Common myeloid progenitor, CD34-positive (primary cell): Measurements from ENCODE around the gene ARHGEF5. TPM values are rescaled to one million over a fixed set of nuclear protein-coding genes. Genes with fewer than 3 reads are reported as not detected.
"Not testable (repeated sequence)": the region's sequence is repeated elsewhere in the genome, so short reads cannot be mapped to it uniquely, and the experiment has no call there.

Source experiments
- CTCF ChIA-PET: fragments of 350-600 bp; sonication (Branson Sonifier 250); formaldehyde crosslinking; loops from one replicate; lab custom pipeline; 2021; ENCODE audit warnings: antibody characterized with exemption; lab: Charles Lee
- POLR2A ChIA-PET: fragments of 350-600 bp; sonication (Branson Sonifier 250); formaldehyde crosslinking; loops from one replicate; lab custom pipeline; 2021; ENCODE audit warnings: antibody characterized with exemption; lab: Charles Lee
- DNase-seq, 3 donors: peaks; one replicate each; pipeline versions ENCODE4 v3.0.0 to v3.0.0-alpha.2; 2013
- H3K27ac ChIP-seq, 2 experiments: 1 replicate in 1 of 2; 2 replicates in 1 of 2; pipeline ENCODE4 v1.7.0; 2013; ENCODE audit warnings: inconsistent platforms in 2 of 2, low read length in 2 of 2, mild to moderate bottlenecking in 2 of 2, low read depth in 1 of 2, moderate library complexity in 1 of 2; ENCODE audit not compliant: severe bottlenecking in 2 of 2, insufficient read depth in 1 of 2, poor library complexity in 1 of 2
- H3K27me3 ChIP-seq, 5 experiments: replicated peaks in 2 of 5; 1 replicate in 3 of 5; 2 replicates in 2 of 5; pipeline versions ENCODE4 v1.6.1 to v1.7.0; 2013; ENCODE audit warnings: low read length in 4 of 5, mild to moderate bottlenecking in 2 of 5, moderate library complexity in 2 of 5, inconsistent platforms in 1 of 5; ENCODE audit not compliant: insufficient read depth in 5 of 5, control insufficient read depth in 4 of 5
- H3K36me3 ChIP-seq, 4 experiments: 1 replicate in 2 of 4; 2 replicates in 2 of 4; pipeline versions ENCODE4 v1.6.1 to v1.7.0; 2013; ENCODE audit warnings: low read length in 3 of 4, control low read depth in 1 of 4, mild to moderate bottlenecking in 1 of 4; ENCODE audit not compliant: control insufficient read depth in 4 of 4, insufficient read depth in 4 of 4
- H3K4me1 ChIP-seq, 4 experiments: 1 replicate in 3 of 4; 2 replicates in 1 of 4; pipeline versions ENCODE4 v1.6.1 to v1.7.1; 2013; ENCODE audit warnings: low read length in 3 of 4, mild to moderate bottlenecking in 3 of 4, control low read depth in 1 of 4, inconsistent platforms in 1 of 4, moderate library complexity in 1 of 4; ENCODE audit not compliant: control insufficient read depth in 4 of 4, insufficient read depth in 4 of 4; ENCODE audit errors: control extremely low read depth in 1 of 4
- H3K4me3 ChIP-seq, 7 experiments: 1 replicate in 4 of 7; 2 replicates in 3 of 7; pipeline versions ENCODE4 v1.5.1 to v1.7.0; 2013; ENCODE audit warnings: mild to moderate bottlenecking in 7 of 7, low read length in 6 of 7, moderate library complexity in 6 of 7, inconsistent platforms in 2 of 7, low read depth in 2 of 7, control low read depth in 1 of 7; ENCODE audit not compliant: insufficient read depth in 4 of 7, control insufficient read depth in 1 of 7; ENCODE audit errors: extremely low read depth in 1 of 7
- H3K9me3 ChIP-seq, 5 experiments: 1 replicate in 4 of 5; 2 replicates in 1 of 5; pipeline versions ENCODE4 v1.6.1 to v1.7.1; 2013; ENCODE audit warnings: low read length in 4 of 5, mild to moderate bottlenecking in 2 of 5, inconsistent platforms in 1 of 5, low read depth in 1 of 5, moderate library complexity in 1 of 5; ENCODE audit not compliant: control insufficient read depth in 4 of 5, insufficient read depth in 2 of 5; ENCODE audit errors: control extremely low read depth in 1 of 5
- WGBS: methylation state at CpG from one replicate; pipeline ENCODE4 v1.1.5; 2013; ENCODE audit not compliant: insufficient coverage; 5-methylcytosine and 5-hydroxymethylcytosine counted together
- polyA plus RNA-seq: library from polyadenylated mRNA; unstranded; fragments of 120-200 nt; gene quantifications from one replicate; pipeline ENCODE4 v1.2.1, GENCODE V29; 2013

The ARHGEF5 gene
- polyA plus RNA-seq, result 8.5 TPM

- H3K36me3 ChIP-seq, DNase-seq, CTCF ChIA-PET, POLR2A ChIA-PET, H3K9me3 ChIP-seq, H3K4me1 ChIP-seq, H3K27ac ChIP-seq, H3K4me3 ChIP-seq, H3K27me3 ChIP-seq: not testable (repeated sequence)
- no CpG with 5 or more reads among the region's 50 CpGs for WGBS
Measured at GRCh38 chr7:144355176-144355822, at the start of gene ARHGEF5. TSS of gene ARHGEF5 (plus strand) at chr7:144355402. CDS start at chr7:144362670, 7,268 bp downstream.

GRCh38 chr7:144309702-144310101 lies 45.5 kb upstream of the ARHGEF5 start:
- H3K27me3 ChIP-seq, H3K9me3 ChIP-seq, POLR2A ChIA-PET, H3K27ac ChIP-seq, CTCF ChIA-PET, H3K36me3 ChIP-seq, DNase-seq, H3K4me3 ChIP-seq, H3K4me1 ChIP-seq: not testable (repeated sequence)
- WGBS, result no CpG with 5 or more reads among the region's 2 CpGs

DNA sequence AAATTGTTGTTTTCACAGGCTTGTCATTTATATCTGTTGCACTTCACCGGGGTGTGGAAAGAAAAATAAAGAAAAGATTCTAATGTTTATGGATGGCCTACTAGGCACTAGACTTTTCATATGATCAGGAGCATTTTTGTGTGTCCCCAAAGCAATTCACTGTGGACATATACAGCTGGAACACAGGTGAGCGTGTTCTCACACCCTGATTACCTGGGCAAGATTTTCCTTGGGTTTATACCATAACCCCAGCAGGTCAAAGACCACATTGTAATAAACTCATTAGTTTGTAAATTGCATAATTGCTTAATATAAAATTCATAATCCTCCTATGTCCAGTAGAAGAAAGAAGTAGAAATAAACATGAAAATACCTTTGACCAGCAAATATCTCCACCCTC lies 44.0 kb upstream of the ARHGEF5 start:
- no CpG with 5 or more reads among the region's 2 CpGs for WGBS

DNA sequence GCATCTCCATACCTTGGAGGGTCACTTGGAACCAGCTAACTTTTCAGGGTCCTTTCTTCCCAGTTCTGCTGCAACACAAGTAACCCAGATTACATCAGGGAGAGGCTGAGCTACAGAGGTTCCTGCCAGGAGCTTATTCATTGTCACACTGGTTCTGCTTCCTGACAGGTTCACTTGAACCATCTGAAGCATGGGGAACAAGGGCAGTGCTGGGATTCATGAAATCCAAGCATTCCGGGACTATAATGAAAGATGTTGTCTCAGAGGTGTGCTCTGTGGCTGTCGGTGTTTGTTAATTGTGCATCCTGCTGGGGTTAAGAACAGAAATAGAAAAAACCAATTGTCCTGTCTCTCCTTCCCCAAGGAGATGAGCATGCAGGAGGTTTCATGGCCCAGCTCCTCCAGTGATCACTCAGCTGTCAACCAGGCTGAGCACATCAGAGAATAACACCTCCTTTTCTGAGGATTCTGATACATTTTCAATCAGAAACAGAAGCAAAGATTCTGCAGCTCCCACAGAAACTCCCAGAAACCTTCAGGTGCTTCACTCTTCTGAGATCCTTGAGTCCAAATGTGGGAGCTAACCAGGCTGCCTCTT lies 43.2 kb upstream of the ARHGEF5 start, which contains the start of gene OR2A1:
Gene OR2A1 (plus strand): TSS at position 548 of the 598 bp plus-strand sequence. CDS start 5,706 bp downstream, outside the sequence.
- H3K4me1 ChIP-seq, POLR2A ChIA-PET, H3K27ac ChIP-seq, H3K9me3 ChIP-seq, H3K4me3 ChIP-seq, DNase-seq, CTCF ChIA-PET, H3K36me3 ChIP-seq, H3K27me3 ChIP-seq: not testable (repeated sequence)
- no CpG with 5 or more reads among the region's 2 CpGs for WGBS

More for the DNA sequence above, 44.0 kb upstream of the ARHGEF5 start:
- H3K27ac ChIP-seq, POLR2A ChIA-PET, CTCF ChIA-PET, H3K9me3 ChIP-seq, H3K36me3 ChIP-seq, DNase-seq, H3K27me3 ChIP-seq, H3K4me1 ChIP-seq, H3K4me3 ChIP-seq: not testable (repeated sequence)

DNA sequence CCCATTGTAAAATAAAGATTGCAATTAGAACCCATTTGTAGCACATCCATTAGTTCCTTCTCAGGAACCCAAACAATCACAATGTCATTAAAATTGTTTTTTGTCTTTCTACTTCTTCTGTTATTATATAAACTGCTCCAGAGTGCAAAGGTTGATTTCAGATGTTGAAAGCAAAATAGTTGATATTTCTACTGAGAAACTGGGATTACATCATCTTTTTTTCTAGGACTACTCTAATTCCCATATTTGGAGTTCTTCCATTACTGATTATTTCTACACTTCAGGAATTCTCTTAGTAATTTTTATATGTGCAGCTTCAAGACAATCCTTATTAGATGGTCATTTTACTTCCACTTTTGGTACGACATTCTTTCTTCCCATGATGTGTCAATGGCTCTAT lies 37.7 kb upstream of the ARHGEF5 start:
- H3K4me1 ChIP-seq, DNase-seq, POLR2A ChIA-PET, H3K27ac ChIP-seq, H3K4me3 ChIP-seq, H3K27me3 ChIP-seq, H3K9me3 ChIP-seq, CTCF ChIA-PET, H3K36me3 ChIP-seq: not testable (repeated sequence)
- no CpG with 5 or more reads among the region's 1 CpG for WGBS

DNA sequence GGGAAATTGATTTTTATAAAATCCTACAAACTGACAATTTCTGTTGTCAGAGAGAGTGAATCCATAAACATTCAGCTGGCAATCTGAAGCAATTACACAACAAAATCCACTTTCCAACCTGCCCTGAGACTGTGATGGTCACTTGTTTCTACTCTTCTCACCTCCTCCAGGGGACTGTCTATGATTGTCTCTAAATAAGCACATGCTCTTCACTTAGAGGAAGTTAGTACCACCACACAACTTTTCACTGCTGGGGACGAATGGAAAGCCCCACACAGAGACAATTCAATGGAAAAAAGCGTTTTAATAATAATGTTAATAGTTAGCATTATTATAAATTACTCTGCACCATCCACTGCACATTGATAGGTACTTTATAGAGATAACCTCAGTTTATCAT lies 35.7 kb upstream of the ARHGEF5 start:
- DNase-seq, H3K36me3 ChIP-seq, CTCF ChIA-PET, H3K4me1 ChIP-seq, H3K9me3 ChIP-seq, H3K4me3 ChIP-seq, H3K27ac ChIP-seq, H3K27me3 ChIP-seq, POLR2A ChIA-PET: not testable (repeated sequence)
- WGBS, result no CpG with 5 or more reads among the region's 2 CpGs

DNA sequence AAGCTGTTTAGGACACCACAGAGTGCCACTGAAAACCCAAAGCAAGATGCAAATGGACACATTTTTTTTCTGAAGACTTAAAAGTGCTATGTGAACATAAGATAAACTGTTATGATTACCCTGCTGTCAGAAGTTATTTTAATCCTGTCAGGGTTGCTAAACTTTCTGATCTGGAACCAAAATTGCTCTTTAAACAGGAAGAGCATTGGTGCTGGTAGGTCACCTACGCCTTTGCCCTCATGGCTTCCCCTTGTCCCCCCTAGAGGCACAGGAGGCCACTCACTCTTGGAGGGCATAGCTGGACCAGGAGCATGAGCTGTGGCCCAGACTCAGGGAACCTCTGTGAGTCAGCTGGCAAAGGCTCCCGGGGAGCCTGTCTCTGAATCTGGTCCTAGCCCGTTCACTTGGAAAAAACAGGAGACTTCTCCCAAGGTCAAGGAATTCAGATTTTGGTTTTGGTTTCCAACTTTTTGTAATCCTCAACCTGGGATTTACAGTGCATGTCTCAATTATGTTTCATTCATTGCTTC lies 33.5 kb upstream of the ARHGEF5 start:
- H3K36me3 ChIP-seq, POLR2A ChIA-PET, CTCF ChIA-PET, H3K4me3 ChIP-seq, H3K4me1 ChIP-seq, H3K9me3 ChIP-seq, H3K27ac ChIP-seq, DNase-seq, H3K27me3 ChIP-seq: not testable (repeated sequence)
- no CpG with 5 or more reads among the region's 3 CpGs for WGBS
